Stimulated activated CD4-positive, alpha-beta T cell treated with anti-CD3 and anti-CD28 coated beads, TNF-alpha, amount 100 ng/mL, for 48 hours (primary cell): ENCODE data around the gene NUP155.
"Not testable (repeated sequence)": the region's sequence is repeated elsewhere in the genome, so short reads cannot be mapped to it uniquely, and the experiment has no call there.

ENCODE experiments used
- DNase-seq, 3 donors: peaks; one replicate each; pipeline ENCODE4 v3.0.0-alpha.2; 2020; ENCODE audit warnings: low read depth in 3 of 3

NUP155 gene

DNA sequence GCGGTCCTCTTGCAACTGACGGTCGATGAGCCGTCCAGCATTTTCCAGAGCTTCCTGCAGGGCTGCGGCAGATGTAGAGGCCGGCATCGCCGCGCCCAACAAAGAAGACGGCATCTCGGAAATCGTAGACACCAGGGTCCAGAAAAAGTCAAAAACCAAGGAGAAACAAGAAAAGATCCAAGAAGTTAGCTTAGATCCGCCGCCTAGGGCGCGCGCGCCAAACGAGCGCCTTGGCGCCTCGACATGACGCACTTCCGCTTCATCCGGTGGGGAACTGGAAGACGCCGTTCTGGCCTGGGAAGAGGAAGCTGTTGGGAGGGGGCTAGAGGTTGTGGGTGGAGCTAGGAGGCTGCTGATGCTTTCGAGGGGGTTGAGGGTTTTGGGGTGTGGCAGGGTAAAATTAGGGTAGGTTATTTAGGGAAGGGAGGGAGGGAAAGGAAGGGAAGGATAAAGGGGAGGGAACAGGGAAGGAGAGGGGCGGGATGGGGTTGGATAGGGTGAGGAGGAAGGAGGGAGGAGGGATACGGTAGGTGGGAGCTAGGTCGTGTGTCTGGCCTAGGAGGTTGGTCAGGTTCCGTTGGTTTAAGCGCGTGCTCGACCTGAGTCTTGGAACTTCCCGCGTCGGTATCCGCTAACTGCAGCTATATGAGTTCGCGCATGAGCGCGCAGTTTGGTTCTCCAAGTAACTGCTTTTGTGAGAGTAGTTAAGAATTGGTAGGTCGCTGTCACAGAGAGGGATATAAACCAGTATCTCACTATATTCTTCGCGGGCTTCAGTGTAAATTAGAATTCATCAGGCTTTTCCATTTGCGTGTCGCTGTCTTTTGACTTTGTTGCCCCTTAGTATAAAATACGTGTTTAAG is at the start of gene NUP155:
Gene NUP155, minus strand, starts transcription at position 243 of the 863 bp plus-strand sequence. Its CDS starts 129 bp downstream, at position 114.
- DNase-seq = peak; percentile 79 to 89 (median 84)

DNA sequence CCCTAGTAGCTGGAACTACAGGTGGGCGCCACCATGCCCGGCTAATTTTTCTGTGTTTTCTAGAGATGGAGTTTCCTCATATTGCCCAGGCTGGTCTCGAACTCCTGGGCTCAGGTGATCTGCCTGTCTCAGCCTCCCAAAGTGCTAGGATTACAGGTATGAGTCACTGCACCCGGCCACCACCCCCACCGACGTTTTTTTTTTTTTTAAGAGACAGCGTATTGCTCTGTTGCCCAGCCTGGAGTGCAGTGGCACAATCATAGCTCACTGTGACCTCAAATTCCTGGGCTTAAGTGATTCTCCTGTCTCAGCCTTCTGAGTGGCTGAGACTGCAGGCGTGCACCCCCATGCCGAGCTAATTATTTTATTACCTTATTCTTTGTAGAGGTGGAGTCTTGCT is 46.4 kb upstream of the NUP155 start:
- DNase-seq = no peak

DNA sequence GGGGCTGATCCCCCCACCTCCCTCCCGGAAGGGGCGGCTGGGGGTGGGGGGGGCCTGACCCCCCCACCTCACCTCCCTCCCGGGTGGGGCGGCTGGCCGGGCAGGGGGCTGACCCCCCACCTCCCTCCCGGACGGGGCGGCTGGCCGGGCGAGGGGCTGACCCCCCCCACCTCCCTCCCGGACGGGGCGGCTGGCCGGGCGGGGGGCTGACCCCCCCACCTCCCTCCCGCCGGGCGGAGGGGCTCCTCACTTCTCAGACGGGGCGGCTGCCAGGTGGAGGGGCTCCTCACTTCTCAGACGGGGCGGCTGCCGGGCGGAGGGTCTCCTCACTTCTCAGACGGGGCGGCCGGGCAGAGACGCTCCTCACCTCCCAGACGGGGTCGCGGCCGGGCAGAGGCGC is 44.5 kb upstream of the NUP155 start:
- DNase-seq = not testable (repeated sequence)

GRCh38 chr5:37412515-37412914 is 41.6 kb upstream of the NUP155 start:
- DNase-seq = no peak

GRCh38 chr5:37400501-37400900 is 29.6 kb upstream of the NUP155 start:
- DNase-seq = no peak

DNA sequence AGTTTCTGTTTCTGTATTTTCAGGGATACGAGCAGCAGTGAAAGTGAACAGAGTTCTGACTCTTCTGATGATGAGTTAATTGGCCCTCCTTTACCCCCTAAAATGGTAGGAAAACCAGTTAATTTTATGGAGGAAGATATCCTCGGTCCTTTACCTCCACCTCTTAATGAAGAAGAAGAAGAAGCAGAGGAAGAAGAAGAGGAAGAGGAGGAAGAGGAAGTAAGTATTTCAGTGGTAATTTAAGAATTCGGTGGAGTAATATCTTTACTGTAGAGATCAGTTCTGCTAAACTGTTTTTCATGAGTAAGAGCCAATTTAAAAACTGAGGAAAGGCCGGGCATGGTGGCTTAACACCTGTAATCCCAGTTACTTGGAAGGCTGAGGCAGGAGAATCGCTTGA is 25.4 kb upstream of the NUP155 start:
- no peak for DNase-seq

DNA sequence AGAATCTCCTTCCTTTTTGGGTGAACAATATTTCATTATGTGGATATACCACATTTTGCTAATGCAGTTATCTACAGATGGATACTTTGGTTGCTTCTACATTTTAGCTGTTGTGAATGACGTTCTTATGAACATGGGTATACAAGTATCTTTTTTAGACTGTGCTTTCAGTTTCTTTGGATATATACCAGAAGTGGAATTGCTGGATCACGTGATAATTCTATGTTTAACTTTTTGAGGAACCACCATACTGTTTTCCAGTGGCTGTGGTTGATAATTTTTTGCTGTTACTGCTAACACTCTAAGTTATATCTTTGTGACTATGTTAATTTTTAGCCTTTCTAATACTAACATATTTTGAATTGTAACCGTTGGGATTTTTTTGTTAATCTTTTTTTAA is 20.7 kb upstream of the NUP155 start:
- DNase-seq = no peak

GRCh38 chr5:37379100-37379628 is 8.3 kb upstream of the NUP155 start, which contains the start of gene WDR70:
WDR70 (plus strand) TSS chr5:37379318; CDS start chr5:37379368, 50 bp downstream.
- DNase-seq = peak; percentile 69 to 70 (median 70)

DNA sequence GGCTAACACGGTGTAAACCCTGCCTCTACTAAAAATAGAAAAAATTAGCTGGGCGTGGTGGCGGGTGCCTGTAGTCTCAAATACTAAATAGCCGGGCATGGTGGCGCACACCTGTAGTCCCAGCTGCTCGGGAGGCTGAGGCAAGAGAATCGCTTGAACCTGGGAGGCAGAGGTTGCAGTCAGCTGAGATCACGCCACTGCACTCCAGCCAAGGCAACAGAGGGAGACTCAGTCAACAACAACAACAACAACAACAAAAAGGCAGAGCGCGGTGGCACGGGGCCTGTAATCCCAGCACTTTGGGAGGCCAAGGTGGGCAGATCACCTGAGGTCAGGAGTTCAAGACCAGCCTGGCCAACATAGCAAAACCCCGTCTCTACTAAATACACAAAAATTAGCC is 7.2 kb upstream of the NUP155 start:
- not testable (repeated sequence) for DNase-seq

DNA sequence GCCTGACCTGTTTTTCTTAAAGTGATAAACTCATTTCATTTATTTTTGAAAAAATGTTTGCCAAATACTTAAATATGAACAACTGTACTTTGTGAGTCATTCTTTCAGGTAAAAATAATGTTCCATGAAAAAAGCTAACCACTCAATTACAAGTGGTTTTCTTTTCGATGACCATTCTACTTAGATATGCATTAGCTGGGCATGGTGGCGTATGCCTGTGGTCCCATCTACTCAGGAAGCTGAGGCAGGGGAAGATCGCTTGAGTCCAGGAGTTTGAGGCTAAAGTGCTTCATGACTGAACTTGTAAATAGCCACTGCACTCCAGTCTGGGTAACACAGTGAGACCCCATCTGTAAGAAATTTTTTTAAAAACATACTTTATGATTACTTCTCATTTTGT is 4.2 kb upstream of the NUP155 start:
- no peak for DNase-seq

DNA sequence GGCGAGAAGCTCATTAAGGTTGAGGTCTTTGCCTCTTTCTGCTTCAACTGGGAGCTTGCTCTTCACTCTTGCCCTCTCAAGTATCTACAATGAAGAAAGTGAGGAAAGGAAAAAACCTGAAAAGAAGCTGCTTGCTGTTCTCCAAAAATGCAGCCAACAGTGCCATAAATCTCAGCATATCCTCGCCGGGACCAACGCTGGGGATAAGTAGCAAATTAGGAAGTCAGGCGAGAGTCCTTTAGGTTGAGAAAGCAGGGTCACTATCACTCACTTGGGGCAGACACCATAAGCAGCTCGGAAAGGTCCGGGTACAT is 399 bp downstream of the NUP155 start:
- no peak for DNase-seq

- DNase-seq = no peak
Measured at GRCh38 chr5:37355161-37355560, 15.7 kb downstream of the NUP155 start.

- not testable (repeated sequence) for DNase-seq
Measured at GRCh38 chr5:37342741-37343140, 28.2 kb downstream of the NUP155 start.

- DNase-seq = not testable (repeated sequence)
Measured at GRCh38 chr5:37334754-37335153, 36.2 kb downstream of the NUP155 start.

DNA sequence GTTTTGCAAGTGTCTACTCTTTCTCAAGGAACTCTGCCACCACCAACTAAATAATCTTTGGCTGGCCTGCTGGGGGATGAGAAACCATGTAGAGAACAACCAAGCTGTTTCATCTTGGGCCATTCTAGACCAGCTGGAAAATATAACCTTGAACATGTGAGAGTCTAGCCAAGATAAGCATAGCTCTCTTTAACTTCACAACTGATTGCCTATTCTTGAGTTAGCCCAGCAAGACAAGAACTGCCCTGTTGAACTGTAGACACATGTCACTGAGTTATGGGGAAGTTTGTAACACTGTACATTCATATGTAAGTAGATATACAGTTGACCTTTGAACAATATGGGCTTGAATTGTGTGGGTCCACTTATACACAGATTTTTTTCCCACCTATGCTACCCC is 44.4 kb downstream of the NUP155 start:
- no peak for DNase-seq

GRCh38 chr5:37323607-37324006 is 47.3 kb downstream of the NUP155 start:
- no peak for DNase-seq

- DNase-seq = no peak
Measured at GRCh38 chr5:37319037-37319782, 51.7 kb downstream of the NUP155 start.

DNA sequence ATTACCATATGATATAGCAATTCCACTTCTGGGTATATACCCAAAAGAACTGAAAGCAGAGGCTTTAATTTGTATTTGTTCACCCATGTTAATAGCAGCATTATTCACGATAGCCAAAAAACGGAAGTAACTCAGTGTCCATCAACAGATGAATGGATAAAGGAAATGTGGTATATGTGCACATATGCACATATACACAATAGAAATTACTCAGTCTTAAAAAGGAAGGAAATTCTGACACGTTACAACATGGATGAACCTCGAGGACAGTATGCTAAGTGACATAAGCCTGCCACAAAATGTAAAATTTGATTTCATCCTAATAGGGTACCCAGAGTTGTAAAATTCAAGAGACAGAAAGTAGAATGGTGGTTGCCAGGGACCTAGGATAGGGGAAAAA is 54.9 kb downstream of the NUP155 start:
- no peak for DNase-seq

GRCh38 chr5:37310360-37310759 is 60.5 kb downstream of the NUP155 start:
- no peak for DNase-seq

- no peak for DNase-seq
Measured at GRCh38 chr5:37308793-37309192, 62.1 kb downstream of the NUP155 start.

DNA sequence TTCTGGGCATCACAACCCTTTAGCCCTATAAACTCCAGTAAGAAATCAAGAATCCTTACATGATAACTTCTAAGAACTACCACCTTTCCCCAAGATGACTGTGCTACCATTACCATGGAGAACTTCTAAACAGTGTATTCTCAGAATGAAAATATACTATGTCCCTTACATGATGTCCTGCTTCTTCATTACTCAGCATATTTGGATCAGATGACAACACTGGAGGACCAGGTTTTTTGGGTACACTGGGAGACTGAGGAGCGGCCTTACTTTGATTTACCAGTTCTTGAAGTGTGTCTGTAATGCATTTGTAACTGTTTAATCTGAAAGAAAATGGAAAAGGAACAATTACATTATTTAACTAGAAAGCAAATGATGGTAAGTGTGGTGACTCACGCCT is 66.0 kb downstream of the NUP155 start:
- DNase-seq = no peak

GRCh38 chr5:37296313-37296712 is 74.6 kb downstream of the NUP155 start:
- not testable (repeated sequence) for DNase-seq
